ENCODE measurements around the gene TARP.

The TARP gene

GRCh38 chr7:38281266-38281665 lies 7.8 kb upstream of the TARP start:
- Histone ChIP-seq H3K27ac (ENCODE audit: extremely low read depth, low read depth, low read length) (no peak overlapping the region), H3K36me3 (ENCODE audit: control insufficient read depth in 2 of 2, insufficient read depth in 1 of 2, low read length in 2 of 2) (no peaks in the 10 kb centered on the region), H3K9me3 (ENCODE audit: control insufficient read depth, insufficient read depth, low read depth, low read length) (no peaks in the 10 kb centered on the region), H3K4me3 (ENCODE audit: low read depth, low read length) (no peak overlapping the region), H3K4me1 (ENCODE audit: control insufficient read depth, insufficient read depth, low read length) (peaks cover 4% of the 10 kb centered on the region; the same call in 1 of the 2 replicates)
- TF ChIP-seq ZNF18 (tag by site-specific recombination; IDR thresholded peaks at IDR 0.05) (no peak), GLIS1 (tag by site-specific recombination; IDR thresholded peaks at IDR 0.05) (no peak), SP7 (tag by site-specific recombination; IDR thresholded peaks at IDR 0.05) (no peak), YY2 (tag by site-specific recombination; IDR thresholded peaks at IDR 0.05) (no peak), RBAK (tag by site-specific recombination; IDR thresholded peaks at IDR 0.05) (no peak), ZNF202 (tag by site-specific recombination; IDR thresholded peaks at IDR 0.05; ENCODE audit: borderline replicate concordance) (no peak), ZNF830 (tag by site-specific recombination; IDR thresholded peaks at IDR 0.05; ENCODE audit: low read depth) (no peak)
- TF ChIP-seq, protein P1, sequence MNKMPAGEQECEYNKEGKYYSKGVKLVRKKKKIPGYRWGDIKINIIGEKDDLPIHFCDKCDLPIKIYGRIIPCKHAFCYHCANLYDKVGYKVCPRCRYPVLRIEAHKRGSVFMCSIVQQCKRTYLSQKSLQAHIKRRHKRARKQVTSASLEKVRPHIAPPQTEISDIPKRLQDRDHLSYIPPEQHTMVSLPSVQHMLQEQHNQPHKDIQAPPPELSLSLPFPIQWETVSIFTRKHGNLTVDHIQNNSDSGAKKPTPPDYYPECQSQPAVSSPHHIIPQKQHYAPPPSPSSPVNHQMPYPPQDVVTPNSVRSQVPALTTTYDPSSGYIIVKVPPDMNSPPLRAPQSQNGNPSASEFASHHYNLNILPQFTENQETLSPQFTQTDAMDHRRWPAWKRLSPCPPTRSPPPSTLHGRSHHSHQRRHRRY (tag by site-specific recombination; IDR thresholded peaks at IDR 0.05) = no peak
- CTCF ChIA-PET = interaction anchor here (0.6 to 2.2 kb wide), 4 partner anchors 19 to 1172 kb away, joined by 3 to 7 read pairs (median 3); no protein-coding TSS in a partner anchor
- POLR2A ChIA-PET = interaction anchor here (1.2 kb wide), 1 partner anchor 9 kb away, joined by 6 read pairs; no protein-coding TSS in a partner anchor

DNA sequence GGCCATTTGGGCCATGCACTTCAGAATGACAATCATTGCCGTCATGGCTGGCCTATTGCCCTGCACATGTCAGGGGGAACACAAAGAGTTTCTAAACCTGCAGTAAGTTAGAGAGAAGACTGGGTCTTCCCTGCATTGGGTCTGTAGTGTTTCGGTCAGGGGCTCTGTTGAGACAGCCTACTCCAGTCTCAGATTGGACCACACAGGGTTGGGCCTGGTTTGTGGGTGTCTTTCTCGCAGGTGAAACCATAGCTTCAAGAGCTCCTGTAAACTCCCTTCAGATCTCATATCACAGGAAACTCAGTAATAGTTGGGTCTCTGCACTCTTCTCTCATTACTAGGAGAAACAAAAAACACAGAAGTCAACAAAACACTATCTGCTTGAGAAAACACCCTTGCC lies 7.3 kb upstream of the TARP start:
- TF ChIP-seq ZFP3 (tag by site-specific recombination; IDR thresholded peaks at IDR 0.05; ENCODE audit: low read depth) = no peak
- no peak for TF ChIP-seq ZXDB (tag by site-specific recombination; IDR thresholded peaks at IDR 0.05)
- TF ChIP-seq, protein P2, sequence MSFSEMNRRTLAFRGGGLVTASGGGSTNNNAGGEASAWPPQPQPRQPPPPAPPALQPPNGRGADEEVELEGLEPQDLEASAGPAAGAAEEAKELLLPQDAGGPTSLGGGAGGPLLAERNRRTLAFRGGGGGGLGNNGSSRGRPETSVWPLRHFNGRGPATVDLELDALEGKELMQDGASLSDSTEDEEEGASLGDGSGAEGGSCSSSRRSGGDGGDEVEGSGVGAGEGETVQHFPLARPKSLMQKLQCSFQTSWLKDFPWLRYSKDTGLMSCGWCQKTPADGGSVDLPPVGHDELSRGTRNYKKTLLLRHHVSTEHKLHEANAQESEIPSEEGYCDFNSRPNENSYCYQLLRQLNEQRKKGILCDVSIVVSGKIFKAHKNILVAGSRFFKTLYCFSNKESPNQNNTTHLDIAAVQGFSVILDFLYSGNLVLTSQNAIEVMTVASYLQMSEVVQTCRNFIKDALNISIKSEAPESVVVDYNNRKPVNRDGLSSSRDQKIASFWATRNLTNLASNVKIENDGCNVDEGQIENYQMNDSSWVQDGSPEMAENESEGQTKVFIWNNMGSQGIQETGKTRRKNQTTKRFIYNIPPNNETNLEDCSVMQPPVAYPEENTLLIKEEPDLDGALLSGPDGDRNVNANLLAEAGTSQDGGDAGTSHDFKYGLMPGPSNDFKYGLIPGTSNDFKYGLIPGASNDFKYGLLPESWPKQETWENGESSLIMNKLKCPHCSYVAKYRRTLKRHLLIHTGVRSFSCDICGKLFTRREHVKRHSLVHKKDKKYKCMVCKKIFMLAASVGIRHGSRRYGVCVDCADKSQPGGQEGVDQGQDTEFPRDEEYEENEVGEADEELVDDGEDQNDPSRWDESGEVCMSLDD (tag by site-specific recombination; IDR thresholded peaks at IDR 0.05) = no peak
- TF ChIP-seq KLF9 (tag by site-specific recombination; IDR thresholded peaks at IDR 0.05; ENCODE audit: low read depth) = no peak
- TF ChIP-seq ELK4 (IDR thresholded peaks at IDR 0.05; ENCODE audit: borderline replicate concordance, low read depth, low read length) = no peak
- no peak for TF ChIP-seq ZNF777 (tag by site-specific recombination; IDR thresholded peaks at IDR 0.05; ENCODE audit: borderline replicate concordance)
- TF ChIP-seq REST (tag by site-specific recombination; IDR thresholded peaks at IDR 0.05) = no peak
- TF ChIP-seq ZNF561 (tag by site-specific recombination; IDR thresholded peaks at IDR 0.05; ENCODE audit: borderline replicate concordance) = no peak
- no peak for TF ChIP-seq ZNF214 (tag by site-specific recombination; IDR thresholded peaks at IDR 0.05; ENCODE audit: borderline replicate concordance)
- TF ChIP-seq ZSCAN23 (tag by site-specific recombination; IDR thresholded peaks at IDR 0.05) = no peak
- TF ChIP-seq ZNF391 (tag by site-specific recombination; IDR thresholded peaks at IDR 0.05; ENCODE audit: borderline replicate concordance, low read depth) = no peak
- TF ChIP-seq ZNF785 (tag by site-specific recombination; IDR thresholded peaks at IDR 0.05) = no peak
- TF ChIP-seq, protein P3, sequence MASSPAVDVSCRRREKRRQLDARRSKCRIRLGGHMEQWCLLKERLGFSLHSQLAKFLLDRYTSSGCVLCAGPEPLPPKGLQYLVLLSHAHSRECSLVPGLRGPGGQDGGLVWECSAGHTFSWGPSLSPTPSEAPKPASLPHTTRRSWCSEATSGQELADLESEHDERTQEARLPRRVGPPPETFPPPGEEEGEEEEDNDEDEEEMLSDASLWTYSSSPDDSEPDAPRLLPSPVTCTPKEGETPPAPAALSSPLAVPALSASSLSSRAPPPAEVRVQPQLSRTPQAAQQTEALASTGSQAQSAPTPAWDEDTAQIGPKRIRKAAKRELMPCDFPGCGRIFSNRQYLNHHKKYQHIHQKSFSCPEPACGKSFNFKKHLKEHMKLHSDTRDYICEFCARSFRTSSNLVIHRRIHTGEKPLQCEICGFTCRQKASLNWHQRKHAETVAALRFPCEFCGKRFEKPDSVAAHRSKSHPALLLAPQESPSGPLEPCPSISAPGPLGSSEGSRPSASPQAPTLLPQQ (tag by site-specific recombination; IDR thresholded peaks at IDR 0.05) = no peak
- no peak for TF ChIP-seq ZNF510 (tag by site-specific recombination; IDR thresholded peaks at IDR 0.05; ENCODE audit: insufficient replicate concordance)
- Histone ChIP-seq H3K4me1 (ENCODE audit: control insufficient read depth, insufficient read depth, low read length) (peaks cover 4% of the 10 kb centered on the region; the same call in 1 of the 2 replicates), H3K4me3 (ENCODE audit: low read depth, low read length) (no peak overlapping the region), H3K9me3 (ENCODE audit: control insufficient read depth, insufficient read depth, low read depth, low read length) (no peaks in the 10 kb centered on the region), H3K36me3 (ENCODE audit: control insufficient read depth in 2 of 2, insufficient read depth in 1 of 2, low read length in 2 of 2) (no peaks in the 10 kb centered on the region), H3K27ac (ENCODE audit: extremely low read depth, low read depth, low read length) (no peak overlapping the region)
- ChIA-PET POLR2A (interaction anchor here (1.2 kb wide), 1 partner anchor 8 kb away, joined by 6 read pairs; no protein-coding TSS in a partner anchor), CTCF (interaction anchor here (1.1 to 1.2 kb wide), 2 partner anchors 19 to 55 kb away, joined by 3 read pairs; no protein-coding TSS in a partner anchor)
